K562 (cell line): ENCODE results near the gene AP1B1.

Experiments
- CTCF ChIP-seq, 3 experiments: IDR thresholded peaks in 2 of 3; conservative IDR thresholded peaks in 1 of 3; 2 replicates each; pipeline ENCODE4 v1.5.1; 2011 to 2012; ENCODE audit warnings: low read length in 3 of 3, mild to moderate bottlenecking in 3 of 3, control low read depth in 2 of 3, improper control_type of control experiment in 1 of 3, inconsistent platforms in 1 of 3, low read depth in 1 of 3, mixed read lengths in 1 of 3, moderate library complexity in 1 of 3; ENCODE audit not compliant: insufficient read depth in 2 of 3
- GATA2 ChIP-seq: sonication (generic); formaldehyde crosslinking; IDR thresholded peaks from 2 replicates; pipeline ENCODE4 v1.4.0; 2020; ENCODE audit warnings: mild to moderate bottlenecking, missing genetic modification reagents
- POLR2AphosphoS5 ChIP-seq: IDR thresholded peaks from 2 replicates; pipeline ENCODE4 v1.6.1; 2011; ENCODE audit warnings: mild to moderate bottlenecking, low read depth, low read length, moderate library complexity; ENCODE audit not compliant: control insufficient read depth, insufficient read depth
- RNF2 ChIP-seq: sonication (generic); IDR thresholded peaks from 2 replicates; pipeline ENCODE4 v1.6.1; 2016
- USF2 ChIP-seq: sonication (generic); formaldehyde crosslinking; IDR thresholded peaks from 2 replicates; pipeline ENCODE4 v1.5.0; 2020; ENCODE audit warnings: missing genetic modification reagents
- TF ChIP-seq, protein P1 (sequence below): sonication (generic); formaldehyde crosslinking; IDR thresholded peaks from 2 replicates; pipeline ENCODE4 v1.8.1; 2022; ENCODE audit warnings: missing genetic modification reagents
- TF ChIP-seq, protein P2 (sequence below): sonication (generic); formaldehyde crosslinking; IDR thresholded peaks from 2 replicates; pipeline ENCODE4 v1.8.0; 2023; ENCODE audit warnings: mild to moderate bottlenecking, missing genetic modification reagents
- TF ChIP-seq, protein P3 (sequence below): fragments of 200-800 bp; sonication (Bioruptor generic); IDR thresholded peaks from 2 replicates; pipeline ENCODE4 v1.6.1; 2016; ENCODE audit warnings: missing genetic modification characterization, missing compliant biosample characterization

- TF ChIP-seq GATA2 (CRISPR knock-in tag) (no peak), CTCF (IDR thresholded peaks at IDR 0.05 in 2 of 3, conservative IDR thresholded peaks at IDR 0.05 in 1 of 3; ENCODE audit: insufficient read depth in 2 of 3, low read depth in 1 of 3, low read length in 3 of 3) (no peak), POLR2AphosphoS5 (no peak), RNF2 (no peak), USF2 (CRISPR knock-in tag) (no peak)
- TF ChIP-seq, protein P1, sequence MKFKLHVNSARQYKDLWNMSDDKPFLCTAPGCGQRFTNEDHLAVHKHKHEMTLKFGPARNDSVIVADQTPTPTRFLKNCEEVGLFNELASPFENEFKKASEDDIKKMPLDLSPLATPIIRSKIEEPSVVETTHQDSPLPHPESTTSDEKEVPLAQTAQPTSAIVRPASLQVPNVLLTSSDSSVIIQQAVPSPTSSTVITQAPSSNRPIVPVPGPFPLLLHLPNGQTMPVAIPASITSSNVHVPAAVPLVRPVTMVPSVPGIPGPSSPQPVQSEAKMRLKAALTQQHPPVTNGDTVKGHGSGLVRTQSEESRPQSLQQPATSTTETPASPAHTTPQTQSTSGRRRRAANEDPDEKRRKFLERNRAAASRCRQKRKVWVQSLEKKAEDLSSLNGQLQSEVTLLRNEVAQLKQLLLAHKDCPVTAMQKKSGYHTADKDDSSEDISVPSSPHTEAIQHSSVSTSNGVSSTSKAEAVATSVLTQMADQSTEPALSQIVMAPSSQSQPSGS (CRISPR knock-in tag) = no peak
- TF ChIP-seq, protein P2, sequence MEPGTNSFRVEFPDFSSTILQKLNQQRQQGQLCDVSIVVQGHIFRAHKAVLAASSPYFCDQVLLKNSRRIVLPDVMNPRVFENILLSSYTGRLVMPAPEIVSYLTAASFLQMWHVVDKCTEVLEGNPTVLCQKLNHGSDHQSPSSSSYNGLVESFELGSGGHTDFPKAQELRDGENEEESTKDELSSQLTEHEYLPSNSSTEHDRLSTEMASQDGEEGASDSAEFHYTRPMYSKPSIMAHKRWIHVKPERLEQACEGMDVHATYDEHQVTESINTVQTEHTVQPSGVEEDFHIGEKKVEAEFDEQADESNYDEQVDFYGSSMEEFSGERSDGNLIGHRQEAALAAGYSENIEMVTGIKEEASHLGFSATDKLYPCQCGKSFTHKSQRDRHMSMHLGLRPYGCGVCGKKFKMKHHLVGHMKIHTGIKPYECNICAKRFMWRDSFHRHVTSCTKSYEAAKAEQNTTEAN (CRISPR knock-in tag) = no peak
- TF ChIP-seq, protein P3, sequence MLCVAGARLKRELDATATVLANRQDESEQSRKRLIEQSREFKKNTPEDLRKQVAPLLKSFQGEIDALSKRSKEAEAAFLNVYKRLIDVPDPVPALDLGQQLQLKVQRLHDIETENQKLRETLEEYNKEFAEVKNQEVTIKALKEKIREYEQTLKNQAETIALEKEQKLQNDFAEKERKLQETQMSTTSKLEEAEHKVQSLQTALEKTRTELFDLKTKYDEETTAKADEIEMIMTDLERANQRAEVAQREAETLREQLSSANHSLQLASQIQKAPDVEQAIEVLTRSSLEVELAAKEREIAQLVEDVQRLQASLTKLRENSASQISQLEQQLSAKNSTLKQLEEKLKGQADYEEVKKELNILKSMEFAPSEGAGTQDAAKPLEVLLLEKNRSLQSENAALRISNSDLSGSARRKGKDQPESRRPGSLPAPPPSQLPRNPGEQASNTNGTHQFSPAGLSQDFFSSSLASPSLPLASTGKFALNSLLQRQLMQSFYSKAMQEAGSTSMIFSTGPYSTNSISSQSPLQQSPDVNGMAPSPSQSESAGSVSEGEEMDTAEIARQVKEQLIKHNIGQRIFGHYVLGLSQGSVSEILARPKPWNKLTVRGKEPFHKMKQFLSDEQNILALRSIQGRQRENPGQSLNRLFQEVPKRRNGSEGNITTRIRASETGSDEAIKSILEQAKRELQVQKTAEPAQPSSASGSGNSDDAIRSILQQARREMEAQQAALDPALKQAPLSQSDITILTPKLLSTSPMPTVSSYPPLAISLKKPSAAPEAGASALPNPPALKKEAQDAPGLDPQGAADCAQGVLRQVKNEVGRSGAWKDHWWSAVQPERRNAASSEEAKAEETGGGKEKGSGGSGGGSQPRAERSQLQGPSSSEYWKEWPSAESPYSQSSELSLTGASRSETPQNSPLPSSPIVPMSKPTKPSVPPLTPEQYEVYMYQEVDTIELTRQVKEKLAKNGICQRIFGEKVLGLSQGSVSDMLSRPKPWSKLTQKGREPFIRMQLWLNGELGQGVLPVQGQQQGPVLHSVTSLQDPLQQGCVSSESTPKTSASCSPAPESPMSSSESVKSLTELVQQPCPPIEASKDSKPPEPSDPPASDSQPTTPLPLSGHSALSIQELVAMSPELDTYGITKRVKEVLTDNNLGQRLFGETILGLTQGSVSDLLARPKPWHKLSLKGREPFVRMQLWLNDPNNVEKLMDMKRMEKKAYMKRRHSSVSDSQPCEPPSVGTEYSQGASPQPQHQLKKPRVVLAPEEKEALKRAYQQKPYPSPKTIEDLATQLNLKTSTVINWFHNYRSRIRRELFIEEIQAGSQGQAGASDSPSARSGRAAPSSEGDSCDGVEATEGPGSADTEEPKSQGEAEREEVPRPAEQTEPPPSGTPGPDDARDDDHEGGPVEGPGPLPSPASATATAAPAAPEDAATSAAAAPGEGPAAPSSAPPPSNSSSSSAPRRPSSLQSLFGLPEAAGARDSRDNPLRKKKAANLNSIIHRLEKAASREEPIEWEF (CRISPR knock-in tag) = no peak
Observed at GRCh38 chr22:29391546-29391945, 3.2 kb upstream of the AP1B1 start.
